CD4-positive, alpha-beta T cell (primary cell): ENCODE measurements around the gene CD74. TPM values are rescaled to one million over a fixed set of nuclear protein-coding genes. Genes with fewer than 3 reads are reported as not detected.

Experiments used
- ATAC-seq: fragments of 200-7000 bp; cut with Tn5 transposase; one replicate; pipeline ENCODE4 v1.10.0; 2022; ENCODE audit warnings: mild to moderate bottlenecking; ENCODE audit not compliant: poor library complexity
- CTCF ChIA-PET: fragments of 350-600 bp; sonication (Branson Sonifier 250); formaldehyde crosslinking; loops from one replicate; lab custom pipeline; 2021; ENCODE audit warnings: antibody characterized with exemption, inconsistent platforms; lab: Charles Lee
- POLR2A ChIA-PET: fragments of 350-600 bp; sonication (Branson Sonifier 250); formaldehyde crosslinking; loops from one replicate; lab custom pipeline; 2021; ENCODE audit warnings: antibody characterized with exemption, inconsistent platforms; lab: Charles Lee
- DNase-seq, 14 experiments: peaks; one replicate each; pipeline ENCODE4 v3.0.0-alpha.2; 2013 to 2020; ENCODE audit warnings: mixed read lengths in 2 of 14
- H3K27ac ChIP-seq, 2 donors: one replicate each; pipeline versions ENCODE4 v1.5.1 to v1.7.0; 2013; ENCODE audit warnings: low read length in 2 of 2, low read depth in 1 of 2, mild to moderate bottlenecking in 1 of 2
- H3K27me3 ChIP-seq, 2 experiments: 1 replicate in 1 of 2; 2 replicates in 1 of 2; pipeline versions ENCODE4 v1.6.1 to v1.7.0; 2013; ENCODE audit warnings: low read length in 2 of 2, control low read depth in 1 of 2, mild to moderate bottlenecking in 1 of 2, moderate library complexity in 1 of 2; ENCODE audit not compliant: insufficient read depth in 2 of 2, control insufficient read depth in 1 of 2
- H3K36me3 ChIP-seq: one replicate; pipeline ENCODE4 v1.6.1; 2013; ENCODE audit warnings: low read length, control low read depth; ENCODE audit not compliant: insufficient read depth
- H3K4me1 ChIP-seq: one replicate; pipeline ENCODE4 v1.6.1; 2013; ENCODE audit warnings: low read length, control low read depth; ENCODE audit not compliant: insufficient read depth
- H3K4me3 ChIP-seq: one replicate; pipeline ENCODE4 v1.5.1; 2013; ENCODE audit warnings: mild to moderate bottlenecking, low read length, moderate library complexity
- H3K9me3 ChIP-seq, 2 experiments: 1 replicate in 1 of 2; 2 replicates in 1 of 2; pipeline versions ENCODE4 v1.6.1 to v1.7.0; 2013; ENCODE audit warnings: low read length in 2 of 2, mild to moderate bottlenecking in 2 of 2, control low read depth in 1 of 2, moderate library complexity in 1 of 2; ENCODE audit not compliant: control insufficient read depth in 1 of 2, insufficient read depth in 1 of 2
- H3K27ac Mint-ChIP-seq: one replicate; pipeline ENCODE4 v1.8.0; 2020; ENCODE audit warnings: mixed read lengths
- H3K27me3 Mint-ChIP-seq: one replicate; pipeline ENCODE4 v1.8.0; 2021; ENCODE audit warnings: mixed read lengths
- H3K36me3 Mint-ChIP-seq: one replicate; pipeline ENCODE4 v1.8.0; 2021; ENCODE audit warnings: low read depth, mixed read lengths
- H3K4me1 Mint-ChIP-seq: one replicate; pipeline ENCODE4 v1.8.0; 2021; ENCODE audit warnings: low read depth, mixed read lengths
- H3K4me3 Mint-ChIP-seq: one replicate; pipeline ENCODE4 v1.8.0; 2020; ENCODE audit warnings: mild to moderate bottlenecking, mixed read lengths
- H3K9me3 Mint-ChIP-seq: one replicate; pipeline ENCODE4 v1.8.0; 2020; ENCODE audit warnings: mixed read lengths
- intact Hi-C, 2 experiments: fragments of 100-400 bp; cut with DNase I in 1 of 2; cut with micrococcal nuclease in 1 of 2; formaldehyde crosslinking; loops; one replicate each; pipeline versions ENCODE4 v1.15.1 to v1.9.0; 2023 to 2025; cut with DNase I, micrococcal nuclease
- total RNA-seq, 174 experiments: library from RNA in 2 of 174; stranded (reverse) in 2 of 174; gene quantifications; one replicate each; pipeline ENCODE4 v1.2.3 and lab custom pipeline; 2021 to 2026
- TF ChIP-seq, protein P1 (sequence below): fragments of 200-600 bp; IDR thresholded peaks from one replicate; pipeline ENCODE4 v1.8.0; 2022; ENCODE audit warnings: antibody characterized with exemption, mild to moderate bottlenecking

CD74 gene
- total RNA-seq, 2 experiments from 2014 or later = 299 to 303 TPM

DNA sequence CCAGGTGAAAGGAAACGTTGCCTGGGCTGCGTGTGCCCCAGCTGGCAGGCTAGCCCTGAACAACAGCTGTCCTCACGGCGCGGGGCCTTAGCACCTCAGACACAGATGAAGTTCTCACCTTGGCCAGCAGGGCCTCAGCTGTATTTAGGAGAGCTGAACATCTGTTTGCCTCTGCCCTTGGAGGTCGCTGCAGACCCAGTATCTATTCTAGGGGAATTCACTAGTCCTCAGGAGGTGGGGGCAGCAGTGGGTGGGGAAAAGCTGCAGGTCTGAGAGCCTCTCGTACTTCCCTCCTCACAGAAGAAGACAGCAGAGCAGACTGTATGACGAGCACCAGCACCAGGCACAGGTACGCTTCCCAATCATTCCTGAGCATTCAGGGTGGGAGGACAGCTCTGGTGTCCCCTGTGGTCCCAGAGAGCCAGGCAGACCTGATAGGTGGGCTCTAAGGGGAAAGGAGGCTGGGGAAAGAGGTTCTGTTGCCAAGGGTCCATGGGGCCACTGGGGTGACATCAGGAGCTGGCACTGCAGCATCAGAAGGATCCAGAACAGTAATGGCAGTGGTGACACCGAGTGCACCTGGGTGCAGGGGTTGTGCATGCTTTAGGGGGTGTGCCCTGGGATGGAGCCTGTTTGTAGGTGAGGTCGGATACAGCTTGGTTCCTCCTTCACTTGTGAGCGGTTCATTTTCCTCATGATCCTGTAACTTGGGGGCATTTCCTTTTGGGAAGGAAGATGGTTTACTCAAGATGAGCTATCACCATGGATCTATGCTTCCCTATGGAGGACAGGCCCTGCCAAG lies 13.8 kb downstream of the CD74 start:
- TF ChIP-seq, protein P1, sequence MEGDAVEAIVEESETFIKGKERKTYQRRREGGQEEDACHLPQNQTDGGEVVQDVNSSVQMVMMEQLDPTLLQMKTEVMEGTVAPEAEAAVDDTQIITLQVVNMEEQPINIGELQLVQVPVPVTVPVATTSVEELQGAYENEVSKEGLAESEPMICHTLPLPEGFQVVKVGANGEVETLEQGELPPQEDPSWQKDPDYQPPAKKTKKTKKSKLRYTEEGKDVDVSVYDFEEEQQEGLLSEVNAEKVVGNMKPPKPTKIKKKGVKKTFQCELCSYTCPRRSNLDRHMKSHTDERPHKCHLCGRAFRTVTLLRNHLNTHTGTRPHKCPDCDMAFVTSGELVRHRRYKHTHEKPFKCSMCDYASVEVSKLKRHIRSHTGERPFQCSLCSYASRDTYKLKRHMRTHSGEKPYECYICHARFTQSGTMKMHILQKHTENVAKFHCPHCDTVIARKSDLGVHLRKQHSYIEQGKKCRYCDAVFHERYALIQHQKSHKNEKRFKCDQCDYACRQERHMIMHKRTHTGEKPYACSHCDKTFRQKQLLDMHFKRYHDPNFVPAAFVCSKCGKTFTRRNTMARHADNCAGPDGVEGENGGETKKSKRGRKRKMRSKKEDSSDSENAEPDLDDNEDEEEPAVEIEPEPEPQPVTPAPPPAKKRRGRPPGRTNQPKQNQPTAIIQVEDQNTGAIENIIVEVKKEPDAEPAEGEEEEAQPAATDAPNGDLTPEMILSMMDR = no peak
- Histone ChIP-seq H3K9me3 (no peaks in the 10 kb centered on the region), H3K4me1 (no peaks in the 10 kb centered on the region), H3K4me3 (no peak overlapping the region), H3K27ac (no peak overlapping the region), H3K27me3 (no peaks in the 10 kb centered on the region), H3K36me3 (peaks cover 89% of the 10 kb centered on the region)
- intact Hi-C loops = loop anchor here in 1 of 2 experiments (1.0 kb wide), 1 partner anchor 37 kb away; no protein-coding TSS in a partner anchor
- CTCF ChIA-PET = interaction anchor here (0.6 to 3.4 kb wide), 4 partner anchors 10 to 853 kb away, joined by 3 to 28 read pairs (median 11); partner anchors contain the start of gene CD74
- no peak overlapping the region for H3K4me3 Mint-ChIP-seq
- H3K27ac Mint-ChIP-seq = peak overlapping the region; percentile 65
- ATAC-seq (peak; percentile 62), DNase-seq (peak in 5 of 14 experiments; percentile 17 to 69 (median 27))
- no peaks in the 10 kb centered on the region for H3K27me3 Mint-ChIP-seq
- POLR2A ChIA-PET = interaction anchor here (0.9 to 3.0 kb wide), 4 partner anchors 11 to 37 kb away, joined by 4 to 18 read pairs (median 9); partner anchors contain the start of gene CD74
- no peaks in the 10 kb centered on the region for H3K9me3 Mint-ChIP-seq
- H3K4me1 Mint-ChIP-seq = no peaks in the 10 kb centered on the region
- peaks cover 87% of the 10 kb centered on the region for H3K36me3 Mint-ChIP-seq

DNA sequence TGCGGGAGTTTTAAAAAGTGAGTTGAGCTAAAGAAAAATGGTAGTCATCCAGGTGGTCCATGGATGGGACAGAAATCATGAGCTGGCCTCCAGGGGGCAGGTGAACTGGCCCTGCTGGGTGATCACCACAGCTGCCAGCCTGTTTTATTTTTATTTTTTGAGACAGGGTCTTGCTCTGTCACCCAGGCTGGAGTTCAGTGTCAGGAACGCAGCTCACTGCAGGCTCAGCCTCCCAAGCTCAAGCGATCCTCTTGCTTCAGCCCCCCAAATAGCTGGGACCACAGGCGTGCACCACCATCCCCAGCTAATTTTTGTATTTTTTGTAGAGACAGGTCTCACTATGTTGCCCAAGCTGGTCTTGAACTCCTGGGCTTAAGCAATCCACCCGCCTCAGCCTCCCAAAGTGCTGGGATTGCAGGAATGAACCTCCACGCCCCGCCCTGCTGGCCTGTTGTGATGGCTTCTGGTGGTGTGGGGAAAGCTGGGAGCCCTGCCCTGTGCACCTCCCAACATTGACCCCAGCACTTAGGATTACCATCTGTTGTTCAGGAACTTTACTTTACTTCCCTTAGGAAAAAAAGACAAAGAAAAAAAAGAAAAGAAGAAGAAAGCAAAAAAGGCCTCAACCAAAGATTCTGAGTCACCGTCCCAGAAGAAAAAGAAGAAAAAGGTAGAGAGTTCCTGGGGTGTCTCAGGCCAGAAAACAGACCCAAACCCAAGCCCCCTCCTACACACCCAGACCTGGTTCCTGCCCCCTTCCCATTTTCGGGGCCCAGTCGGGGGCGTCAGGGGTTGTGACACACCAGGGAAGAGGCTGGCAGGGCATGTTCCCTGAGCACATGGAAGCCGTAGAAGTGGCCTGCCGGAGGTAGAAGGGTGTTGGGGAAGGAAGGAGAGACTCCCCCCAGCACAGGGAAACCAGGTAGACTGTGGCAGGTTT lies 14.7 kb downstream of the CD74 start:
- H3K27ac Mint-ChIP-seq = no peak overlapping the region
- peaks cover 93% of the 10 kb centered on the region for H3K36me3 Mint-ChIP-seq
- no peaks in the 10 kb centered on the region for H3K4me1 Mint-ChIP-seq
- H3K27me3 Mint-ChIP-seq = no peaks in the 10 kb centered on the region
- H3K9me3 ChIP-seq = no peaks in the 10 kb centered on the region
- no peaks in the 10 kb centered on the region for H3K4me1 ChIP-seq
- no peaks in the 10 kb centered on the region for H3K27me3 ChIP-seq
- no peak overlapping the region for H3K4me3 ChIP-seq
- peaks cover 91% of the 10 kb centered on the region for H3K36me3 ChIP-seq
- H3K27ac ChIP-seq = no peak overlapping the region
- ChIA-PET POLR2A (interaction anchor here (0.6 to 3.0 kb wide), 5 partner anchors 10 to 38 kb away, joined by 3 to 18 read pairs (median 5); partner anchors contain the start of gene CD74), CTCF (interaction anchor here (0.6 to 3.4 kb wide), 4 partner anchors 14 to 854 kb away, joined by 3 to 28 read pairs (median 12); partner anchors contain the start of genes CD74 and RPS14)
- no peaks in the 10 kb centered on the region for H3K9me3 Mint-ChIP-seq
- TF ChIP-seq, protein P1 = no peak
- DNase-seq = no peak
- intact Hi-C loops = loop anchor here (1.0 to 2.0 kb wide), 2 partner anchors 38 to 39 kb away; no protein-coding TSS in a partner anchor
- ATAC-seq = no peak
- H3K4me3 Mint-ChIP-seq = no peak overlapping the region
